Lower lobe of right lung (tissue), 2 donors: Measurements from ENCODE around the gene RIT1. TPM values are rescaled to one million over a fixed set of nuclear protein-coding genes. Genes with fewer than 3 reads are reported as not detected.

Source experiments
- ATAC-seq, 2 donors: fragments of 200-7000 bp; cut with Tn5 transposase; one replicate each; pipeline ENCODE4 v1.9.1; 2020 to 2022; ENCODE audit warnings: mild to moderate bottlenecking in 2 of 2, moderate library complexity in 2 of 2
- DNase-seq: peaks from one replicate; pipeline ENCODE4 v3.0.0-alpha.2; 2020
- H3K27ac ChIP-seq: fragments of 200-600 bp; one replicate; pipeline ENCODE4 v1.8.0; 2022
- H3K27me3 ChIP-seq: fragments of 200-600 bp; one replicate; pipeline ENCODE4 v1.8.0; 2022; ENCODE audit warnings: low read depth
- H3K36me3 ChIP-seq: fragments of 200-600 bp; one replicate; pipeline ENCODE4 v1.8.0; 2022; ENCODE audit warnings: mild to moderate bottlenecking
- H3K4me1 ChIP-seq: fragments of 200-600 bp; one replicate; pipeline ENCODE4 v1.8.0; 2022
- H3K4me3 ChIP-seq: fragments of 200-600 bp; one replicate; pipeline ENCODE4 v1.8.0; 2022; ENCODE audit warnings: mild to moderate bottlenecking
- H3K9me3 ChIP-seq: fragments of 200-600 bp; one replicate; pipeline ENCODE4 v1.8.0; 2022
- CTCF ChIP-seq: fragments of 200-600 bp; IDR thresholded peaks from one replicate; pipeline ENCODE4 v1.8.0; 2022; ENCODE audit warnings: antibody characterized with exemption, mild to moderate bottlenecking
- intact Hi-C: fragments of 100-400 bp; cut with DNase I; formaldehyde crosslinking; loops from one replicate; pipeline ENCODE4 v1.11.0; 2022
- total RNA-seq: library from RNA; stranded (reverse); fragmentation: NEBNext Ultra II Directional; extraction: Animal tissue kit (Norgen Biotek cat#: 25700); gene quantifications from one replicate; pipeline ENCODE4 v1.2.1, GENCODE V29; 2021
- donor health status: DM: no; HTN: yes; CAD: no; lungs with severe emphysema.

The RIT1 gene
- total RNA-seq, 1 donor from 2014 or later = 56.4 TPM

- TF ChIP-seq CTCF = no peak
- intact Hi-C loops = no loop called here
- peak overlapping the region; percentile 55 for H3K4me3 ChIP-seq
- H3K27ac ChIP-seq = peak overlapping the region; percentile 78
- DNase-seq (no peak), ATAC-seq (peak in 1 of 2 donors; percentile 1)
- no peaks in the 10 kb centered on the region for H3K9me3 ChIP-seq
- peaks cover 16% of the 10 kb centered on the region for H3K36me3 ChIP-seq
- H3K4me1 ChIP-seq = peaks cover 45% of the 10 kb centered on the region
- no peaks in the 10 kb centered on the region for H3K27me3 ChIP-seq
Measured at GRCh38 chr1:155858800-155859233, 52.3 kb downstream of the RIT1 start.

- Histone ChIP-seq H3K4me1 (peaks cover 45% of the 10 kb centered on the region), H3K36me3 (peaks cover 32% of the 10 kb centered on the region), H3K27ac (peak within 1 kb of the TSS; percentile 88), H3K4me3 (peak within 1 kb of the TSS; percentile 84), H3K9me3 (no peaks in the 10 kb centered on the region), H3K27me3 (no peaks in the 10 kb centered on the region)
- DNase-seq = peak; percentile 93
- intact Hi-C loops = no loop called here
- no peak for TF ChIP-seq CTCF
- ATAC-seq = peak; percentile 91
Measured at GRCh38 chr1:155856975-155857930, 53.9 kb downstream of the RIT1 start, which contains the start of gene GON4L. TSS of gene GON4L (minus strand) at chr1:155857214. CDS start at chr1:155853780, 3,434 bp downstream.

GRCh38 chr1:155856257-155856974 is 54.7 kb downstream of the RIT1 start:
- Histone ChIP-seq H3K4me1 (peaks cover 45% of the 10 kb centered on the region), H3K4me3 (peak overlapping the region; percentile 84), H3K27me3 (no peaks in the 10 kb centered on the region), H3K27ac (peak overlapping the region; percentile 88), H3K36me3 (peaks cover 40% of the 10 kb centered on the region), H3K9me3 (no peaks in the 10 kb centered on the region)
- no peak for TF ChIP-seq CTCF
- DNase-seq (no peak), ATAC-seq (no peak)
- intact Hi-C loops = no loop called here

DNA sequence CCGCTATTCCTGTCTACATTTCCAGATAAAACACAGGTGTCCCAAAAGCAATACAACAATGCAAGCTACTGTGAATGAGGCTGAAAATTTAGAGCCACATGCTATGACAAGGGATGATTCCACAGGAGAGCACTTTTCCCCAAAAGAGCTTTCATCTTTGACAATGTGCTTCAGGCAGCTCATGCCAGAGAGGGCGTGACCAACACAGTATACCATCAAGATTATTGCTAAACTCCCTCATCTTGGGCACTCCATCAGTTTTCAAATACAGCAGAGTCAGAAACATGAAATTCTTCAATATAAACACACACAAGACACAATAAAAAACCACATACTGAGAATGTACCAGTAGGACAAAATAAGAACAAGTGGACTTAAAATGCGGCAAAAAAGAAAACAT is 60.8 kb downstream of the RIT1 start:
- peaks cover 7% of the 10 kb centered on the region for H3K4me1 ChIP-seq
- H3K9me3 ChIP-seq = no peaks in the 10 kb centered on the region
- H3K4me3 ChIP-seq = no peak overlapping the region
- no peak for TF ChIP-seq CTCF
- intact Hi-C loops = no loop called here
- ATAC-seq (no peak), DNase-seq (no peak)
- peaks cover 90% of the 10 kb centered on the region for H3K36me3 ChIP-seq
- H3K27me3 ChIP-seq = no peaks in the 10 kb centered on the region
- H3K27ac ChIP-seq = no peak overlapping the region

GRCh38 chr1:155847823-155848529 is 63.2 kb downstream of the RIT1 start:
- Histone ChIP-seq H3K4me1 (peaks cover 11% of the 10 kb centered on the region), H3K27ac (no peak overlapping the region), H3K36me3 (peaks cover 87% of the 10 kb centered on the region), H3K4me3 (no peak overlapping the region), H3K27me3 (no peaks in the 10 kb centered on the region), H3K9me3 (no peaks in the 10 kb centered on the region)
- intact Hi-C loops = no loop called here
- no peak for ATAC-seq
- TF ChIP-seq CTCF = no peak
- DNase-seq = no peak
